ENCODE results near the gene TTLL8.

DNA sequence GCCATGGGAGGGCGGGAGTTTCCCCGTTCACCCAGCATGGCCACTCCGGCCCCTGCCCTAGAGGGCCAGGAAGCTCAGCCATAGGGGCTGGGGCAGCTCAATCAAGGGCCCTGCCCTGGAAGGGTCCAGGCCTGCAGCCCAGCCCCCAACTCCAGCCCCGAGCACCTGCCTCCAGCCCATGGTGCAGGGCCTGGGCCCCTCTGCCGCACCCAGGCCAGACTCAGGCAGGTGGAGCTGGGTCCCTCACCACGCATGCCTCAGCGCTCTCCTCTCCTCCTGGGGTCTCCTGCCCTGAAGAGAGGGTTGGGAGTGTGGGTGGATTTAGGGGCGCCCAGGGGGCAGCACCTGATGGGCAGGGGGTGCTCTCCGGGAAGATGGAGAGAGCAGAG, 14.1 kb upstream of the TTLL8 start:
- no peak for TF ChIP-seq RAD21 (IDR thresholded peaks at IDR 0.05; ENCODE audit: low read depth)
- TF ChIP-seq, protein P1, sequence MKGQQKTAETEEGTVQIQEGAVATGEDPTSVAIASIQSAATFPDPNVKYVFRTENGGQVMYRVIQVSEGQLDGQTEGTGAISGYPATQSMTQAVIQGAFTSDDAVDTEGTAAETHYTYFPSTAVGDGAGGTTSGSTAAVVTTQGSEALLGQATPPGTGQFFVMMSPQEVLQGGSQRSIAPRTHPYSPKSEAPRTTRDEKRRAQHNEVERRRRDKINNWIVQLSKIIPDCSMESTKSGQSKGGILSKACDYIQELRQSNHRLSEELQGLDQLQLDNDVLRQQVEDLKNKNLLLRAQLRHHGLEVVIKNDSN (IDR thresholded peaks at IDR 0.05): no peak
- TF ChIP-seq TCF12 (IDR thresholded peaks at IDR 0.05; ENCODE audit: low read depth): no peak
- no peak for TF ChIP-seq EP300 (IDR thresholded peaks at IDR 0.05; ENCODE audit: borderline replicate concordance)
